ENCODE data around the gene SNX11.
"Not testable (repeated sequence)": the region's sequence is repeated elsewhere in the genome, so short reads cannot be mapped to it uniquely, and the experiment has no call there.

SNX11 gene

GRCh38 chr17:48107137-48108055 lies at the start of gene SNX11:
Gene SNX11, plus strand, starts transcription at chr17:48107766. Its CDS starts 4,278 bp downstream, at chr17:48112044.
- peak; percentile 95 for DNase-seq

GRCh38 chr17:48058393-48059124 lies 49.0 kb upstream of the SNX11 start:
- no peak for DNase-seq

GRCh38 chr17:48059125-48059668 lies 48.4 kb upstream of the SNX11 start:
- no peak for DNase-seq

GRCh38 chr17:48060249-48060648 lies 47.3 kb upstream of the SNX11 start:
- DNase-seq: no peak

GRCh38 chr17:48062273-48062672 lies 45.3 kb upstream of the SNX11 start:
- no peak for DNase-seq

GRCh38 chr17:48064638-48065037 lies 42.9 kb upstream of the SNX11 start:
- no peak for DNase-seq

- no peak for DNase-seq
Measured at GRCh38 chr17:48066192-48066591, 41.4 kb upstream of the SNX11 start.

- DNase-seq: no peak
Measured at GRCh38 chr17:48066656-48067055, 40.9 kb upstream of the SNX11 start.

- no peak for DNase-seq
Measured at GRCh38 chr17:48067245-48067644, 40.3 kb upstream of the SNX11 start.

GRCh38 chr17:48067808-48068207 lies 39.8 kb upstream of the SNX11 start:
- DNase-seq: not testable (repeated sequence)

- DNase-seq: no peak
Measured at GRCh38 chr17:48068491-48068961, 39.0 kb upstream of the SNX11 start.

GRCh38 chr17:48070195-48070594 lies 37.4 kb upstream of the SNX11 start:
- DNase-seq: no peak

- no peak for DNase-seq
Measured at GRCh38 chr17:48071654-48072053, 35.9 kb upstream of the SNX11 start.

GRCh38 chr17:48072811-48073210 lies 34.8 kb upstream of the SNX11 start:
- not testable (repeated sequence) for DNase-seq

- not testable (repeated sequence) for DNase-seq
Measured at GRCh38 chr17:48073566-48074094, 33.9 kb upstream of the SNX11 start.

GRCh38 chr17:48074322-48075081 lies 33.1 kb upstream of the SNX11 start:
- DNase-seq: peak; percentile 76

GRCh38 chr17:48077152-48077551 lies 30.4 kb upstream of the SNX11 start:
- not testable (repeated sequence) for DNase-seq

- no peak for DNase-seq
Measured at GRCh38 chr17:48081858-48082257, 25.7 kb upstream of the SNX11 start.

GRCh38 chr17:48084932-48085331 lies 22.6 kb upstream of the SNX11 start:
- no peak for DNase-seq

- DNase-seq: no peak
Measured at GRCh38 chr17:48093341-48094045, 14.1 kb upstream of the SNX11 start.

- DNase-seq: no peak
Measured at GRCh38 chr17:48095611-48096010, 12.0 kb upstream of the SNX11 start.

- DNase-seq: no peak
Measured at GRCh38 chr17:48100160-48100559, 7.4 kb upstream of the SNX11 start.
